A549 treated with GW870086 at 1 μM for 4 hours (cell line): ENCODE results near the gene CT45A7. TPM values are rescaled to one million over a fixed set of nuclear protein-coding genes. Genes with fewer than 3 reads are reported as not detected.

Source experiments
- total RNA-seq: library from RNA; stranded (reverse); fragments of 200-300 nt; extraction: Qiagen RNA extraction; gene quantifications from 5 replicates; pipeline ENCODE4 v1.2.3, GENCODE V29; 2022; ENCODE audit warnings: low read depth

The CT45A7 gene
- not detected in 5 replicates for total RNA-seq

GRCh38 chrX:135837180-135837579 is at the start of gene CT45A7:
CT45A7 (minus strand) TSS chrX:135837280; CDS start chrX:135833533, 3,747 bp downstream.

DNA sequence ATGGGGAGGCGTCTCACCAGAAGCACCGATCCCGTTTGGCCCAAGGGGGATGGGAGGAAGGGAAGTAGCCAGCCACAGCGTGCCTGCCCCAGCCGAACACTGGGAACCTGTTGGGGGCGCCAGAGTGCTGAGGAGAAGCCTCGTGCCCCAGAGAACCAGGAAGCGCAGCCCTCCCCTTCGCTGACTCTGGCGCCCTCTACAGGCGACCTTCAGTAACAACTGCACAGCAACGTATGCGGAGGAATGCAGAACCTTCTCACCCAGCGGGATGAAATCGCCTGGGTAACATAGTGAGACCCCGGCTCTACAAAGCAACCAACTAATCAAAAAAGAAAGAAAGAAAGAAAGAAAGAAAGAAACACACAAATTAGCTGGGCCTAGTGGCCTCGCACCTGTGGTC is 34.6 kb upstream of the CT45A7 start, which contains the start of gene CT45A9:
TSS of gene CT45A9 (minus strand) at position 101 of the 400 bp plus-strand sequence. CDS start 3,751 bp downstream, outside the sequence.

GRCh38 chrX:135854438-135854837 is 17.4 kb upstream of the CT45A7 start, which contains the start of gene CT45A8:
CT45A8 (minus strand) TSS chrX:135854538; CDS start chrX:135850783, 3,755 bp downstream.

DNA sequence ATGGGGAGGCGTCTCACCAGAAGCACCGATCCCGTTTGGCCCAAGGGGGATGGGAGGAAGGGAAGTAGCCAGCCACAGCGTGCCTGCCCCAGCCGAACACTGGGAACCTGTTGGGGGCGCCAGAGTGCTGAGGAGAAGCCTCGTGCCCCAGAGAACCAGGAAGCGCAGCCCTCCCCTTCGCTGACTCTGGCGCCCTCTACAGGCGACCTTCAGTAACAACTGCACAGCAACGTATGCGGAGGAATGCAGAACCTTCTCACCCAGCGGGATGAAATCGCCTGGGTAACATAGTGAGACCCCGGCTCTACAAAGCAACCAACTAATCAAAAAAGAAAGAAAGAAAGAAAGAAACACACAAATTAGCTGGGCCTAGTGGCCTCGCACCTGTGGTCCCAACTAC is 17.2 kb downstream of the CT45A7 start, which contains the start of gene CT45A2:
TSS of gene CT45A2 (minus strand) at position 101 of the 400 bp plus-strand sequence. CDS start 3,747 bp downstream, outside the sequence.

GRCh38 chrX:135802687-135803086 is 34.4 kb downstream of the CT45A7 start, which contains the start of gene CT45A6:
CT45A6 (minus strand) TSS chrX:135802787; CDS start chrX:135798993, 3,794 bp downstream.

DNA sequence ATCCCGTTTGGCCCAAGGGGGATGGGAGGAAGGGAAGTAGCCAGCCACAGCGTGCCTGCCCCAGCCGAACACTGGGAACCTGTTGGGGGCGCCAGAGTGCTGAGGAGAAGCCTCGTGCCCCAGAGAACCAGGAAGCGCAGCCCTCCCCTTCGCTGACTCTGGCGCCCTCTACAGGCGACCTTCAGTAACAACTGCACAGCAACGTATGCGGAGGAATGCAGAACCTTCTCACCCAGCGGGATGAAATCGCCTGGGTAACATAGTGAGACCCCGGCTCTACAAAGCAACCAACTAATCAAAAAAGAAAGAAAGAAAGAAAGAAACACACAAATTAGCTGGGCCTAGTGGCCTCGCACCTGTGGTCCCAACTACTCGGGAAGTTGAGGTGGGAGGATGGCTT is 51.7 kb downstream of the CT45A7 start, which contains the start of gene CT45A5:
TSS of gene CT45A5 (minus strand) at position 101 of the 400 bp plus-strand sequence. CDS start 3,774 bp downstream, outside the sequence.

Other genes with a start within 250 kb of the CT45A7 start
- gene CT45A1, start 123.6 kb downstream of the CT45A7 start, total RNA-seq = not detected in 5 replicates
- gene CT45A3, start 69.1 kb downstream of the CT45A7 start, total RNA-seq = 0.23 to 0.31 TPM (median 0.27 TPM) in 3 of 5 replicates, not detected in the others
- gene CT45A5, start 51.8 kb downstream of the CT45A7 start, total RNA-seq = not detected in 5 replicates
- not detected in 5 replicates for gene CT45A6, start 34.5 kb downstream of the CT45A7 start, total RNA-seq
- gene CT45A2, start 17.3 kb downstream of the CT45A7 start, total RNA-seq = not detected in 5 replicates
- gene CT45A8, start 17.3 kb upstream of the CT45A7 start, total RNA-seq = not detected in 5 replicates
- gene CT45A9, start 34.5 kb upstream of the CT45A7 start, total RNA-seq = not detected in 5 replicates
- 0.41 to 1.1 TPM in 2 of 5 replicates, not detected in the others for gene CT45A10, start 56.2 kb upstream of the CT45A7 start, total RNA-seq
- gene SAGE1, start 56.4 kb upstream of the CT45A7 start, total RNA-seq = 0.06 to 0.07 TPM (median 0.06 TPM) in 3 of 5 replicates, not detected in the others
- gene MMGT1, start 136.7 kb upstream of the CT45A7 start, total RNA-seq = 15.2 to 20.8 TPM (median 18.8 TPM) in 5 replicates
- gene SLC9A6, start 148.2 kb upstream of the CT45A7 start, total RNA-seq = 8.5 to 10.8 TPM (median 9.2 TPM) in 5 replicates